ENCODE results near the gene CTNNA3. TPM values are rescaled to one million over a fixed set of nuclear protein-coding genes. Genes with fewer than 3 reads are reported as not detected.

CTNNA3 gene
- total and polyA plus RNA-seq, 4 donors: under 0.01 to 39.8 (median 0.09) TPM

GRCh38 chr10:67666416-67667034 is 29.5 kb downstream of the CTNNA3 start:
- Histone ChIP-seq H3K27me3 (ENCODE audit: control insufficient read depth in 3 of 3, insufficient read depth in 3 of 3, low read length in 2 of 3) (no peaks in the 10 kb centered on the region), H3K9me3 (ENCODE audit: control insufficient read depth in 4 of 4, insufficient read depth in 3 of 4, low read length in 3 of 4) (no peaks in the 10 kb centered on the region), H3K4me1 (ENCODE audit: control insufficient read depth in 5 of 5, insufficient read depth in 5 of 5, low read length in 5 of 5) (peaks cover 0 to 2% (median 0%) of the 10 kb centered on the region in 5 donors), H3K27ac (ENCODE audit: low read depth in 1 of 2, low read length in 1 of 2) (peak overlapping the region in 1 of 2 donors; percentile 33), H3K9ac (ENCODE audit: insufficient read depth in 1 of 2, low read length in 2 of 2) (no peak overlapping the region), H3K4me3 (no peak overlapping the region), H3K36me3 (ENCODE audit: control insufficient read depth in 4 of 4, insufficient read depth in 4 of 4, low read length in 4 of 4) (no peaks in the 10 kb centered on the region)
- TF ChIP-seq, protein P1, sequence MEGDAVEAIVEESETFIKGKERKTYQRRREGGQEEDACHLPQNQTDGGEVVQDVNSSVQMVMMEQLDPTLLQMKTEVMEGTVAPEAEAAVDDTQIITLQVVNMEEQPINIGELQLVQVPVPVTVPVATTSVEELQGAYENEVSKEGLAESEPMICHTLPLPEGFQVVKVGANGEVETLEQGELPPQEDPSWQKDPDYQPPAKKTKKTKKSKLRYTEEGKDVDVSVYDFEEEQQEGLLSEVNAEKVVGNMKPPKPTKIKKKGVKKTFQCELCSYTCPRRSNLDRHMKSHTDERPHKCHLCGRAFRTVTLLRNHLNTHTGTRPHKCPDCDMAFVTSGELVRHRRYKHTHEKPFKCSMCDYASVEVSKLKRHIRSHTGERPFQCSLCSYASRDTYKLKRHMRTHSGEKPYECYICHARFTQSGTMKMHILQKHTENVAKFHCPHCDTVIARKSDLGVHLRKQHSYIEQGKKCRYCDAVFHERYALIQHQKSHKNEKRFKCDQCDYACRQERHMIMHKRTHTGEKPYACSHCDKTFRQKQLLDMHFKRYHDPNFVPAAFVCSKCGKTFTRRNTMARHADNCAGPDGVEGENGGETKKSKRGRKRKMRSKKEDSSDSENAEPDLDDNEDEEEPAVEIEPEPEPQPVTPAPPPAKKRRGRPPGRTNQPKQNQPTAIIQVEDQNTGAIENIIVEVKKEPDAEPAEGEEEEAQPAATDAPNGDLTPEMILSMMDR (IDR thresholded peaks at IDR 0.05; ENCODE audit: control extremely low read depth, extremely low read depth): peak; percentile 6
- 90 to 94% methylated on average over 1 of the region's 1 CpG for WGBS, 2 donors
- no peak for ATAC-seq (ENCODE audit: insufficient read depth, low FRiP score)
- peak in 2 of 3 donors; percentile 55 to 63 for DNase-seq

DNA sequence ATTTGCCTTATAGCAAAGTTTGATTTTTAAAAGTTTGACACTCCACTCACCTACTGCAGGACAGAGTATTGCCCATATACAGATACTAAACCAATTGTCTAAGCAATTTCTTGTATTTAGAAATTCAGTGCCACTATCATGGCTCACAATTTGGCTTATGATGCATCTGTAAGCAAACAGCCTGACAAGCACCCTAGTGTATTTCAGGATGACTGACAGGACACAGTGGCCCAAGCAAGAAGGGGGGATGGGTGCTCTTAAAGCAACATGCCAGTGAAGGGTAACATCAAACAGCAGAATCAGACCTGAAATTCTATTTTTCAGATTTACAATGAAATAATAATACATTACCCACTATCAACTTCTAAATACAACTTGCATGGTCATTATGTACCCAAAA is 30.5 kb downstream of the CTNNA3 start:
- TF ChIP-seq, protein P1 (IDR thresholded peaks at IDR 0.05; ENCODE audit: control extremely low read depth, extremely low read depth): no peak
- H3K27me3 ChIP-seq (ENCODE audit: control insufficient read depth in 3 of 3, insufficient read depth in 3 of 3, low read length in 2 of 3): no peaks in the 10 kb centered on the region

GRCh38 chr10:67664942-67665341 is 31.1 kb downstream of the CTNNA3 start:
- 68 to 75% methylated on average over 3 of the region's 3 CpGs for WGBS, 2 donors
- Histone ChIP-seq H3K36me3 (ENCODE audit: control insufficient read depth in 4 of 4, insufficient read depth in 4 of 4, low read length in 4 of 4) (no peaks in the 10 kb centered on the region), H3K4me3 (no peak overlapping the region), H3K4me1 (ENCODE audit: control insufficient read depth in 5 of 5, insufficient read depth in 5 of 5, low read length in 5 of 5) (peaks cover 0 to 3% (median 0%) of the 10 kb centered on the region in 5 donors), H3K27me3 (ENCODE audit: control insufficient read depth in 3 of 3, insufficient read depth in 3 of 3, low read length in 2 of 3) (no peaks in the 10 kb centered on the region), H3K27ac (ENCODE audit: low read depth in 1 of 2, low read length in 1 of 2) (peak overlapping the region in 1 of 2 donors; percentile 66), H3K9ac (ENCODE audit: insufficient read depth in 1 of 2, low read length in 2 of 2) (peak overlapping the region in 1 of 2 donors; percentile 2), H3K9me3 (ENCODE audit: control insufficient read depth in 4 of 4, insufficient read depth in 3 of 4, low read length in 3 of 4) (no peaks in the 10 kb centered on the region)
- ATAC-seq (ENCODE audit: insufficient read depth, low FRiP score) (no peak), DNase-seq (peak in 1 of 3 donors; percentile 9)
- TF ChIP-seq, protein P1 (IDR thresholded peaks at IDR 0.05; ENCODE audit: control extremely low read depth, extremely low read depth): no peak

More for the DNA sequence above, 30.5 kb downstream of the CTNNA3 start:
- ATAC-seq (ENCODE audit: insufficient read depth, low FRiP score) (no peak), DNase-seq (no peak)
- Histone ChIP-seq H3K27ac (ENCODE audit: low read depth in 1 of 2, low read length in 1 of 2) (peak overlapping the region in 1 of 2 donors; percentile 53), H3K36me3 (ENCODE audit: control insufficient read depth in 4 of 4, insufficient read depth in 4 of 4, low read length in 4 of 4) (no peaks in the 10 kb centered on the region), H3K9ac (ENCODE audit: insufficient read depth in 1 of 2, low read length in 2 of 2) (no peak overlapping the region), H3K4me1 (ENCODE audit: control insufficient read depth in 5 of 5, insufficient read depth in 5 of 5, low read length in 5 of 5) (peaks cover 0 to 3% (median 0%) of the 10 kb centered on the region in 5 donors), H3K9me3 (ENCODE audit: control insufficient read depth in 4 of 4, insufficient read depth in 3 of 4, low read length in 3 of 4) (no peaks in the 10 kb centered on the region), H3K4me3 (no peak overlapping the region)
